Right lobe of liver (tissue), 4 donors: ENCODE results near the gene MZF1.
"Not testable (repeated sequence)": the region's sequence is repeated elsewhere in the genome, so short reads cannot be mapped to it uniquely, and the experiment has no call there.

Source experiments
- CTCF ChIP-seq, 4 donors: fragments of 200-600 bp in 3 of 4; fragments of 450-650 bp in 1 of 4; IDR thresholded peaks; one replicate each; pipeline versions ENCODE4 v1.5.1 to v1.8.0; 2016 to 2022; ENCODE audit warnings: antibody characterized with exemption in 4 of 4, mild to moderate bottlenecking in 2 of 4
- POLR2A ChIP-seq: fragments of 450-650 bp; IDR thresholded peaks from one replicate; pipeline ENCODE4 v1.6.1; 2017; ENCODE audit warnings: antibody characterized with exemption, mild to moderate bottlenecking
- donor health status: DM: no; HTN: no; CAD: no.
- donor health status: DM: no; HTN: no; CAD: no.
- donor health status: DM: no; HTN: yes; CAD: no.

GRCh38 chr19:58577581-58577980 lies 4.4 kb upstream of the MZF1 start:
- TF ChIP-seq POLR2A; CTCF (IDR thresholded peaks at IDR 0.05): not testable (repeated sequence)
